Liver (tissue), 9 donors: ENCODE data around the gene KLF16. TPM values are rescaled to one million over a fixed set of nuclear protein-coding genes. Genes with fewer than 3 reads are reported as not detected.

Experiments
- DNase-seq: peaks from one replicate; pipeline ENCODE4 v3.0.0-alpha.2; 2017; ENCODE audit warnings: low spot score
- H3K27ac ChIP-seq, 2 donors: one replicate each; pipeline ENCODE4 v1.7.0; 2013; ENCODE audit warnings: inconsistent platforms in 2 of 2, low read length in 2 of 2, control low read depth in 1 of 2, low read depth in 1 of 2, mild to moderate bottlenecking in 1 of 2
- H3K27me3 ChIP-seq, 4 donors: one replicate each; pipeline versions ENCODE4 v1.6.1 to v1.7.0; 2013; ENCODE audit warnings: low read length in 3 of 4, inconsistent platforms in 1 of 4, mild to moderate bottlenecking in 1 of 4, moderate library complexity in 1 of 4; ENCODE audit not compliant: control insufficient read depth in 4 of 4, insufficient read depth in 4 of 4
- H3K36me3 ChIP-seq, 4 donors: one replicate each; pipeline versions ENCODE4 v1.6.1 to v1.7.0; 2013; ENCODE audit warnings: low read length in 3 of 4, mild to moderate bottlenecking in 3 of 4, low read depth in 1 of 4, moderate library complexity in 1 of 4; ENCODE audit not compliant: control insufficient read depth in 4 of 4, insufficient read depth in 3 of 4
- H3K4me1 ChIP-seq, 4 donors: one replicate each; pipeline versions ENCODE4 v1.6.1 to v1.7.0; 2013; ENCODE audit warnings: low read length in 3 of 4, mild to moderate bottlenecking in 3 of 4, moderate library complexity in 1 of 4; ENCODE audit not compliant: control insufficient read depth in 4 of 4, insufficient read depth in 4 of 4
- H3K4me3 ChIP-seq, 3 donors: one replicate each; pipeline versions ENCODE4 v1.6.1 to v1.7.0; 2013; ENCODE audit warnings: low read length in 3 of 3, control low read depth in 1 of 3, low read depth in 1 of 3, mild to moderate bottlenecking in 1 of 3
- H3K9ac ChIP-seq, 2 donors: one replicate each; pipeline ENCODE4 v1.7.0; 2013; ENCODE audit warnings: low read length in 2 of 2, mild to moderate bottlenecking in 2 of 2, moderate library complexity in 2 of 2, control low read depth in 1 of 2, low read depth in 1 of 2
- H3K9me3 ChIP-seq, 4 donors: one replicate each; pipeline versions ENCODE4 v1.6.1 to v1.7.0; 2013; ENCODE audit warnings: low read length in 3 of 4; ENCODE audit not compliant: control insufficient read depth in 4 of 4
- CTCF ChIP-seq: fragments of 150-350 bp; IDR thresholded peaks from 2 replicates; pipeline ENCODE4 v1.5.1; 2017; ENCODE audit warnings: improper control_type of control experiment, low read depth, low read length; ENCODE audit not compliant: missing input control
- EGR1 ChIP-seq, 2 donors: IDR thresholded peaks; 2 replicates each; pipeline ENCODE4 v1.6.1; 2016 to 2018; ENCODE audit warnings: antibody characterized with exemption in 2 of 2, low read depth in 2 of 2
- FOXA1 ChIP-seq: IDR thresholded peaks from 2 replicates; pipeline ENCODE4 v1.6.1; 2016; ENCODE audit warnings: antibody characterized with exemption
- FOXA2 ChIP-seq: IDR thresholded peaks from 2 replicates; pipeline ENCODE4 v1.6.1; 2016; ENCODE audit warnings: antibody characterized with exemption
- GABPA ChIP-seq, 2 donors: IDR thresholded peaks in 1 of 2; conservative IDR thresholded peaks in 1 of 2; 2 replicates each; pipeline ENCODE4 v1.6.1; 2016; ENCODE audit warnings: antibody characterized with exemption in 2 of 2, mild to moderate bottlenecking in 1 of 2, moderate library complexity in 1 of 2
- HNF4A ChIP-seq, 2 donors: conservative IDR thresholded peaks; 2 replicates each; pipeline ENCODE4 v1.6.1; 2016; ENCODE audit warnings: antibody characterized with exemption in 2 of 2, mild to moderate bottlenecking in 2 of 2
- HNF4G ChIP-seq: IDR thresholded peaks from 2 replicates; pipeline ENCODE4 v1.6.1; 2016; ENCODE audit warnings: antibody characterized with exemption
- JUND ChIP-seq, 2 donors: IDR thresholded peaks; 2 replicates each; pipeline ENCODE4 v1.6.1; 2016; ENCODE audit warnings: antibody characterized with exemption in 2 of 2
- MAX ChIP-seq: IDR thresholded peaks from 2 replicates; pipeline ENCODE4 v1.6.1; 2016; ENCODE audit warnings: antibody characterized with exemption
- NR2F2 ChIP-seq: IDR thresholded peaks from 2 replicates; pipeline ENCODE4 v1.6.1; 2016; ENCODE audit warnings: antibody characterized with exemption
- RAD21 ChIP-seq, 2 donors: IDR thresholded peaks; 2 replicates each; pipeline ENCODE4 v1.6.1; 2016; ENCODE audit warnings: antibody characterized with exemption in 2 of 2, mild to moderate bottlenecking in 2 of 2
- REST ChIP-seq: IDR thresholded peaks from 2 replicates; pipeline ENCODE4 v1.6.1; 2016; ENCODE audit warnings: antibody characterized with exemption, mild to moderate bottlenecking
- RXRA ChIP-seq, 2 donors: IDR thresholded peaks; 2 replicates each; pipeline ENCODE4 v1.6.1; 2017 to 2018; ENCODE audit warnings: antibody characterized with exemption in 2 of 2, mild to moderate bottlenecking in 1 of 2
- SP1 ChIP-seq: IDR thresholded peaks from 2 replicates; pipeline ENCODE4 v1.6.1; 2018; ENCODE audit warnings: antibody characterized with exemption, mild to moderate bottlenecking
- TAF1 ChIP-seq: conservative IDR thresholded peaks from 2 replicates; pipeline ENCODE4 v1.6.1; 2016; ENCODE audit warnings: antibody characterized with exemption, mild to moderate bottlenecking
- YY1 ChIP-seq: IDR thresholded peaks from 2 replicates; pipeline ENCODE4 v1.6.1; 2016; ENCODE audit warnings: antibody characterized with exemption, mild to moderate bottlenecking
- ZBTB33 ChIP-seq: IDR thresholded peaks from 2 replicates; pipeline ENCODE4 v1.6.1; 2016; ENCODE audit warnings: antibody characterized with exemption
- WGBS: extraction: QIAGEN DNeasy Blood & Tissue Kit; methylation state at CpG from one replicate; pipeline ENCODE4 v1.1.7; 2013; 5-methylcytosine and 5-hydroxymethylcytosine counted together
- polyA plus RNA-seq, 2 donors: library from polyadenylated mRNA; stranded (reverse) in 1 of 2; unstranded in 1 of 2; fragments of 200-250 nt in 1 of 2; fragments of >200 nt in 1 of 2; fragmentation: Nextera tagmentation in 1 of 2; extraction: Ambion mirVana in 1 of 2; gene quantifications; one replicate each; pipeline versions ENCODE4 v1.2.1 to v1.2.3, GENCODE V29; 2013 to 2015
- total RNA-seq, 2 donors: library from RNA; depleted of rRNA; stranded (reverse); fragments of >200 nt; gene quantifications; one replicate each; pipeline ENCODE4 v1.2.3, GENCODE V29; 2014
- TF ChIP-seq, protein P1 (sequence below): IDR thresholded peaks from 2 replicates; pipeline ENCODE4 v1.6.1; 2016; ENCODE audit warnings: antibody characterized with exemption
- donor health status: healthy.
- donor health status: healthy.
- donor health status: healthy.
- donor health status: healthy.
- donor health status: healthy.

KLF16 gene
- total and polyA plus RNA-seq, 4 donors: 1.2 to 14.8 (median 6.0) TPM

DNA sequence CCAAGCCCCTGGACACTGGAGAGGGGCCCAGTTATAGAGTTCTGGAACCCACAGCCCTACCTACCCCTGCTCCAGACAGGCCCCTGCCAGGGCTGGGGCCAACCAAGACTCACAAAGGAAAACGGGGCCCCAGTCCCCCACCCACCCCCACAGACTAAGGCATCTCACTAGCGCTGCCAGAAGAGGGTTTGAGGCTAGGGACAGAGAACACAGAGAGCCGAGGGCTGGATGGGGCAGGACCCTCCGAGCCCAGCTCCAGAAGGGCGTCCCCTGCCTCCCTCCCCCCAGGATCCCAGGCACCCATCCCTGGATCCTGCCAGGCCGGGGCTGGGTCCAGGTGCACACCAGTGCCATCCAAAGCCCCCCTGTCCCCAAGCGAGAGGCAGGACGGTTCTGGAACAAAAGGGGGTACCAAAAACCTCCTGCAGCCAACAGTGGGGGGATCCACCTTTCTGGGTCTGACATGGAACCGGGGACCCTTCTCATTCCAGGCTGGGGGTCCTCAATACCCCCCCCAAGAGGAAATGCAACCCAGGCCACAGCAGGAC is 10.7 kb downstream of the KLF16 start:
- Histone ChIP-seq H3K27ac (no peak overlapping the region), H3K4me3 (no peak overlapping the region), H3K4me1 (peaks cover 16 to 36% (median 27%) of the 10 kb centered on the region in 4 donors), H3K27me3 (no peaks in the 10 kb centered on the region), H3K36me3 (peaks cover 0 to 2% (median 0%) of the 10 kb centered on the region in 4 donors), H3K9ac (no peak overlapping the region), H3K9me3 (no peaks in the 10 kb centered on the region)
- 82% methylated on average over 9 of the region's 9 CpGs for WGBS
- TF ChIP-seq FOXA1: no peak
- TF ChIP-seq SP1: no peak
- no peak for TF ChIP-seq NR2F2
- TF ChIP-seq HNF4A (conservative IDR thresholded peaks at IDR 0.05): no peak
- TF ChIP-seq RXRA (IDR thresholded peaks at IDR 0.05): no peak
- no peak for TF ChIP-seq GABPA (IDR thresholded peaks at IDR 0.05 in 1 of 2, conservative IDR thresholded peaks at IDR 0.05 in 1 of 2)
- TF ChIP-seq JUND (IDR thresholded peaks at IDR 0.05): no peak
- TF ChIP-seq CTCF: no peak
- no peak for TF ChIP-seq TAF1
- no peak for TF ChIP-seq REST
- no peak for TF ChIP-seq FOXA2
- TF ChIP-seq MAX: no peak
- TF ChIP-seq, protein P1, sequence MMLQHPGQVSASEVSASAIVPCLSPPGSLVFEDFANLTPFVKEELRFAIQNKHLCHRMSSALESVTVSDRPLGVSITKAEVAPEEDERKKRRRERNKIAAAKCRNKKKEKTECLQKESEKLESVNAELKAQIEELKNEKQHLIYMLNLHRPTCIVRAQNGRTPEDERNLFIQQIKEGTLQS: no peak
- TF ChIP-seq EGR1 (IDR thresholded peaks at IDR 0.05; ENCODE audit: low read depth in 2 of 2): no peak
- no peak for TF ChIP-seq YY1
- TF ChIP-seq ZBTB33: no peak
- TF ChIP-seq RAD21 (IDR thresholded peaks at IDR 0.05): no peak
- no peak for TF ChIP-seq HNF4G
- no peak for DNase-seq
